MM.1S (cell line): ENCODE results near the gene SMLR1.
"Not testable (repeated sequence)": the region's sequence is repeated elsewhere in the genome, so short reads cannot be mapped to it uniquely, and the experiment has no call there.

Source experiments
- CTCF ChIP-seq: fragments of 300-600 bp; sonication (generic); IDR thresholded peaks from 2 replicates; pipeline ENCODE4 v1.5.1; 2016; ENCODE audit warnings: antibody characterized with exemption, low read length, mixed read lengths
- EZH2 ChIP-seq: fragments of 300-600 bp; sonication (generic); optimal IDR thresholded peaks from 2 replicates; pipeline ENCODE3; 2017; ENCODE audit warnings: low read depth, mild to moderate bottlenecking, antibody characterized with exemption, low read length, mixed read lengths
- EZH2phosphoT487 ChIP-seq: fragments of 300-600 bp; sonication (generic); IDR thresholded peaks from 2 replicates; pipeline ENCODE4 v1.6.1; 2018; ENCODE audit warnings: antibody characterized with exemption, low read length

- not testable (repeated sequence) for TF ChIP-seq CTCF, EZH2phosphoT487, EZH2
Measured at GRCh38 chr6:130801368-130801767, 25.8 kb upstream of the SMLR1 start.
